Measurements from ENCODE around the gene KRT15.

DNA sequence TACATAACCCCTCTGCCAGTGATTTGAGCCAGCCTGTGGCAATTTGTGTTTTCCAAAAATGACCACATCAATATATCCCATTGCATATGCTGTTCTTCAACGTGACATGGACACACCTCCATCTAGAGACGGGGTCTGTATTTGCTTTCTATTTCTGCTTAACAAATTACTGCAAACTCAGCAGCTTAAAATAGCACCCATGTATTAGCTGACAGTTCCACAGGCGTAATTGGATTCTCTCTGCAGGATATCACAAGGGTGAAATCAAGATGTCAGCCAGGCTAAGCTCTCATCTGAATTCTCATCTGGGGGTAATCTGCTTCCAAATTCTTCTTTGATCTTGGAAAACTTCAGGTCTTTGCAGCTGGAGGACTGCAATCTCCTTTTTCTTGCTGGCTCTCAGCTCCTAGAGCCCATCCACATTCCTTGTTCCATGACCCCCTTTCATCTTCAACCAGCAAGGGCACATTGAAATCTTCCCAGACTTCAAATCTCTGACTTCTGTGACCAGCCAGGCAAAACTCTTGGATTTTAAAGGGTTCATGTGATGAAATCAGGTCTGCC is 45.0 kb upstream of the KRT15 start:
- TF ChIP-seq, protein P1, sequence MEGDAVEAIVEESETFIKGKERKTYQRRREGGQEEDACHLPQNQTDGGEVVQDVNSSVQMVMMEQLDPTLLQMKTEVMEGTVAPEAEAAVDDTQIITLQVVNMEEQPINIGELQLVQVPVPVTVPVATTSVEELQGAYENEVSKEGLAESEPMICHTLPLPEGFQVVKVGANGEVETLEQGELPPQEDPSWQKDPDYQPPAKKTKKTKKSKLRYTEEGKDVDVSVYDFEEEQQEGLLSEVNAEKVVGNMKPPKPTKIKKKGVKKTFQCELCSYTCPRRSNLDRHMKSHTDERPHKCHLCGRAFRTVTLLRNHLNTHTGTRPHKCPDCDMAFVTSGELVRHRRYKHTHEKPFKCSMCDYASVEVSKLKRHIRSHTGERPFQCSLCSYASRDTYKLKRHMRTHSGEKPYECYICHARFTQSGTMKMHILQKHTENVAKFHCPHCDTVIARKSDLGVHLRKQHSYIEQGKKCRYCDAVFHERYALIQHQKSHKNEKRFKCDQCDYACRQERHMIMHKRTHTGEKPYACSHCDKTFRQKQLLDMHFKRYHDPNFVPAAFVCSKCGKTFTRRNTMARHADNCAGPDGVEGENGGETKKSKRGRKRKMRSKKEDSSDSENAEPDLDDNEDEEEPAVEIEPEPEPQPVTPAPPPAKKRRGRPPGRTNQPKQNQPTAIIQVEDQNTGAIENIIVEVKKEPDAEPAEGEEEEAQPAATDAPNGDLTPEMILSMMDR (IDR thresholded peaks at IDR 0.05) = no peak
- TF ChIP-seq SMC3 (IDR thresholded peaks at IDR 0.05; ENCODE audit: low read depth, low read length) (no peak), RAD21 (IDR thresholded peaks at IDR 0.05; ENCODE audit: low read length) (no peak), POLR2AphosphoS5 (IDR thresholded peaks at IDR 0.05; ENCODE audit: low read depth, low read length) (no peak), YY1 (IDR thresholded peaks at IDR 0.05; ENCODE audit: low read depth) (no peak), RCOR1 (IDR thresholded peaks at IDR 0.05; ENCODE audit: low read length) (no peak)
- TF ChIP-seq, protein P2, sequence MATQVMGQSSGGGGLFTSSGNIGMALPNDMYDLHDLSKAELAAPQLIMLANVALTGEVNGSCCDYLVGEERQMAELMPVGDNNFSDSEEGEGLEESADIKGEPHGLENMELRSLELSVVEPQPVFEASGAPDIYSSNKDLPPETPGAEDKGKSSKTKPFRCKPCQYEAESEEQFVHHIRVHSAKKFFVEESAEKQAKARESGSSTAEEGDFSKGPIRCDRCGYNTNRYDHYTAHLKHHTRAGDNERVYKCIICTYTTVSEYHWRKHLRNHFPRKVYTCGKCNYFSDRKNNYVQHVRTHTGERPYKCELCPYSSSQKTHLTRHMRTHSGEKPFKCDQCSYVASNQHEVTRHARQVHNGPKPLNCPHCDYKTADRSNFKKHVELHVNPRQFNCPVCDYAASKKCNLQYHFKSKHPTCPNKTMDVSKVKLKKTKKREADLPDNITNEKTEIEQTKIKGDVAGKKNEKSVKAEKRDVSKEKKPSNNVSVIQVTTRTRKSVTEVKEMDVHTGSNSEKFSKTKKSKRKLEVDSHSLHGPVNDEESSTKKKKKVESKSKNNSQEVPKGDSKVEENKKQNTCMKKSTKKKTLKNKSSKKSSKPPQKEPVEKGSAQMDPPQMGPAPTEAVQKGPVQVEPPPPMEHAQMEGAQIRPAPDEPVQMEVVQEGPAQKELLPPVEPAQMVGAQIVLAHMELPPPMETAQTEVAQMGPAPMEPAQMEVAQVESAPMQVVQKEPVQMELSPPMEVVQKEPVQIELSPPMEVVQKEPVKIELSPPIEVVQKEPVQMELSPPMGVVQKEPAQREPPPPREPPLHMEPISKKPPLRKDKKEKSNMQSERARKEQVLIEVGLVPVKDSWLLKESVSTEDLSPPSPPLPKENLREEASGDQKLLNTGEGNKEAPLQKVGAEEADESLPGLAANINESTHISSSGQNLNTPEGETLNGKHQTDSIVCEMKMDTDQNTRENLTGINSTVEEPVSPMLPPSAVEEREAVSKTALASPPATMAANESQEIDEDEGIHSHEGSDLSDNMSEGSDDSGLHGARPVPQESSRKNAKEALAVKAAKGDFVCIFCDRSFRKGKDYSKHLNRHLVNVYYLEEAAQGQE (IDR thresholded peaks at IDR 0.05; ENCODE audit: low read depth, low read length) = no peak
- TF ChIP-seq, protein P3, sequence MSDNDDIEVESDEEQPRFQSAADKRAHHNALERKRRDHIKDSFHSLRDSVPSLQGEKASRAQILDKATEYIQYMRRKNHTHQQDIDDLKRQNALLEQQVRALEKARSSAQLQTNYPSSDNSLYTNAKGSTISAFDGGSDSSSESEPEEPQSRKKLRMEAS (IDR thresholded peaks at IDR 0.05; ENCODE audit: low read depth) = no peak
- TF ChIP-seq, protein P4, sequence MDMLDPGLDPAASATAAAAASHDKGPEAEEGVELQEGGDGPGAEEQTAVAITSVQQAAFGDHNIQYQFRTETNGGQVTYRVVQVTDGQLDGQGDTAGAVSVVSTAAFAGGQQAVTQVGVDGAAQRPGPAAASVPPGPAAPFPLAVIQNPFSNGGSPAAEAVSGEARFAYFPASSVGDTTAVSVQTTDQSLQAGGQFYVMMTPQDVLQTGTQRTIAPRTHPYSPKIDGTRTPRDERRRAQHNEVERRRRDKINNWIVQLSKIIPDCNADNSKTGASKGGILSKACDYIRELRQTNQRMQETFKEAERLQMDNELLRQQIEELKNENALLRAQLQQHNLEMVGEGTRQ (IDR thresholded peaks at IDR 0.05; ENCODE audit: borderline replicate concordance, low read depth, low read length) = no peak

Measured in SK-N-SH (cell line).